ENCODE measurements around the gene NR2F6.
"Not testable (repeated sequence)": the region's sequence is repeated elsewhere in the genome, so short reads cannot be mapped to it uniquely, and the experiment has no call there.

The NR2F6 gene

DNA sequence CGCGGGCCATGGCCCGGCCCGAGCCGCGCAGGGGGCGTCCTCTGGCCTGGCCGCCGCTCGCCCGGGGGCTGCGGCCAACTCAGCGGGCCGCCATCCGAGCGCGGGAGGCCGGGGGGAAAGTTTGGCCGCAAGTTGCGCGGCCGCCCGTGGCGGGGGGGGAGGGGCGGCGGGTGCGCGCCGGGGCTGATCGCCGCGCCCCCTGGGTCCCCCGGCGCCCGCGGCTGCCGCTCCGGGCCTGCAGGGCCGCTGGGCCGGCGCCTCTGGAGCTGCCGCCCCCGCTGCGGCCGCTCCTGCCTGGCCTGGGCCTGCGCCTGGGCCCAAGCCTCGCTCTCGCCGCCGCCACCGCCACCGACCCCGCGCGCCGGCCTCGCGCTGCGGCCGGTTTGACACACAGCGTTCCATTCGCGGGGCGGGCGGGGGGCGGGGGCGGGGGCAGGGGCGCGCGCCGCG, at the start of gene NR2F6:
Gene NR2F6, minus strand, starts transcription at position 385 of the 450 bp plus-strand sequence. CDS start 699 bp downstream, outside the sequence.
- no peak for DNase-seq

GRCh38 chr19:17294051-17294891, 48.6 kb upstream of the NR2F6 start:
- no peak for DNase-seq

DNA sequence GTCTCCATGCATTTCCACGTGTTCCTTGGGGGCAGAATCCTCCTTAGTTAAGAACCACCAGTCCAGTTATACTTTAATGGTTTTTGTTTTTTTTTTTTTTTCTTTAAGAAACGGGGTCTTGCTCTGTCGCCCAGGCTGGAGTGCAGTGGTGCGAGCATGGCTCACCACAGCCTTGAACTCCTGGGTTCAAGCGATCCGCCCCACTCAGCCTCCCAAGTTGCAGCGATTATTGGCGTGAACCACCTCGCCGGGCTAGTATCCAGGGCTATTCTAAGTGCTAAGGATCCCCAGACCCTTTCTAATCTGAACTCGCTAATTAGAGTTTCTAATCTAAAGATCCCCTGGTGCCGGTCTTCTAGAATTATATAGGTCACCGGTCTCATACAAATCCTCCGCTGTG, 47.9 kb upstream of the NR2F6 start:
- no peak for DNase-seq

- peak; percentile 85 for DNase-seq
Measured at GRCh38 chr19:17292301-17293074, 46.8 kb upstream of the NR2F6 start.

- DNase-seq = peak; percentile 41
Measured at GRCh38 chr19:17289489-17289888, 43.8 kb upstream of the NR2F6 start.

GRCh38 chr19:17286752-17287151, 41.0 kb upstream of the NR2F6 start:
- no peak for DNase-seq

- no peak for DNase-seq
Measured at GRCh38 chr19:17286263-17286662, 40.5 kb upstream of the NR2F6 start.

DNA sequence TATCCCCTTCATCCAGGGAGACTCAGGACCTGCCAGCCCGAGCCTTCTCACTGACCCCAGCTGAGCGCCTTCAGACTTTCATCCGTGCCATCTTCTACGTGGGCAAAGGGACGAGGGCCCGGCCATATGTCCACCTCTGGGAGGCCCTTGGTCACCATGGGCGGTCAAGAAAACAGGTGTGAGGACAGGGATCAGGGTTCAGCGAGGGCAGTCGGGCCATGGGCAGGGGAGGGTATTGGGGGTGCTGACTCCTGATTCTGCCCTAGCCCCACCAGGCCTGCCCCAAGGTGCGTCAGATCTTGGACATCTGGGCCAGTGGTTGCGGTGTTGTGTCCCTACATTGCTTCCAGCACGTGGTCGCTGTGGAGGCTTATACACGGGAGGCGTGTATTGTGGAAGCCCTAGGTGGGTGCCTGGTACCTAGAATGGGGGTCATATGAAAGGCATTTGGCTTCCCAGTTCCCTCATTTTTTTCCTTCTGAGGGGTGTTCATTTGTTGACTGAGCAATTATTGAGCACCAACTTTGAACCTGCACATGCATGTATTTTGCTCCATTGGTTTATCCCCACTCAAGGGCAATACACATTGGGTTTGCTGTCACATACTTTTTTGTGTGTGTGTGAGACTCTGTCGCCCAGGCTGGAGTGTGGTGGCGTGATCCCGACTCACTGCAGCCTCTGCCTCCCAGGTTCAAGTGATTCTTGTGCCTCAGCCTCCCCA, 39.9 kb upstream of the NR2F6 start:
- DNase-seq = no peak

DNA sequence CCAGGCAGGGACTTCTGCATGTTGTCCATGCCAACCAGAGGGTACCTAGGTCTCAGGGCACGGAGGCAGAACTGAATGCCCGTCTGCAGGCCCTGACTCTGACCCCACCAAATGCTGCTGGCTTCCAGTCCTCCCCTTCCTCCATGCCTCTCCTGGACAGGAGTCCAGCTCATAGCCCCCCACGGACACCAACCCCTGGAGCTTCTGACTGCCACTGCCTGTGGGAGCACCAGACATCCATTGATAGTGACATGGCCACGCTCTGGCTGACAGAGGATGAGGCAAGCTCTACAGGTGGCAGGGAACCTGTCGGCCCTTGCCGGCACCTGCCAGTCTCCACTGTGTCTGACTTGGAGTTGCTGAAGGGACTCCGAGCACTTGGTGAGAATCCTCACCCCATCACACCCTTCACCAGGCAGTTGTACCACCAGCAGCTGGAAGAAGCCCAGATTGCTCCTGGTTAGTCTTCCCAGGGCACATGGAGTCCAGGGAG, 37.8 kb upstream of the NR2F6 start:
- no peak for DNase-seq

DNA sequence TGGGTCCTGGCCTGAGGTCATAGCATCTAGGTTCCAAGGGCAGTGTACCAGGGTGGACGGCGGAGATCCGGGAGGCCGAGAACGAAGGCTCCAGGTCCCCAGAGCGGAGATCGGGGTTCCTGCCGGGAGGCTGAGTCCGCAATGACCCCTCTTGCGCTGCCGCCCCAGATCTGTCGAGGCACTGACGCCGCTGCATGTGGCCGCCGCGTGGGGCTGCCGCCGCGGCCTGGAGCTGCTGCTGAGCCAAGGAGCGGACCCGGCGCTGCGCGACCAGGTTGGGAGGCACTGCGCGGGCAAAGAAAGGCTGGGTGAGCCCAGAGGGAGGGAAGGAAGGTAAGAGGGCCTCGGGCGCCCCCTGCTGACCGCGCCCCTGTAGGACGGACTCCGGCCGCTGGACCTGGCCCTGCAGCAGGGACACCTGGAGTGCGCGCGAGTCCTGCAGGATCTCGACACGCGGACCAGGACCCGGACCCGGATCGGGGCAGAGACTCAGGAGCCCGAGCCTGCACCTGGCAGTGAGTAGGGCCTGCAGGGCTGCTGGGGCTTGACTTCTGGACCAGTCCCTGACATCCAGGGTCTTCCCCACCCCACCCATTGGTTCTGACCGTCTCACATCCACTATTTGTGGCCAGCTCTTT, 36.9 kb upstream of the NR2F6 start:
- peak; percentile 74 for DNase-seq

DNA sequence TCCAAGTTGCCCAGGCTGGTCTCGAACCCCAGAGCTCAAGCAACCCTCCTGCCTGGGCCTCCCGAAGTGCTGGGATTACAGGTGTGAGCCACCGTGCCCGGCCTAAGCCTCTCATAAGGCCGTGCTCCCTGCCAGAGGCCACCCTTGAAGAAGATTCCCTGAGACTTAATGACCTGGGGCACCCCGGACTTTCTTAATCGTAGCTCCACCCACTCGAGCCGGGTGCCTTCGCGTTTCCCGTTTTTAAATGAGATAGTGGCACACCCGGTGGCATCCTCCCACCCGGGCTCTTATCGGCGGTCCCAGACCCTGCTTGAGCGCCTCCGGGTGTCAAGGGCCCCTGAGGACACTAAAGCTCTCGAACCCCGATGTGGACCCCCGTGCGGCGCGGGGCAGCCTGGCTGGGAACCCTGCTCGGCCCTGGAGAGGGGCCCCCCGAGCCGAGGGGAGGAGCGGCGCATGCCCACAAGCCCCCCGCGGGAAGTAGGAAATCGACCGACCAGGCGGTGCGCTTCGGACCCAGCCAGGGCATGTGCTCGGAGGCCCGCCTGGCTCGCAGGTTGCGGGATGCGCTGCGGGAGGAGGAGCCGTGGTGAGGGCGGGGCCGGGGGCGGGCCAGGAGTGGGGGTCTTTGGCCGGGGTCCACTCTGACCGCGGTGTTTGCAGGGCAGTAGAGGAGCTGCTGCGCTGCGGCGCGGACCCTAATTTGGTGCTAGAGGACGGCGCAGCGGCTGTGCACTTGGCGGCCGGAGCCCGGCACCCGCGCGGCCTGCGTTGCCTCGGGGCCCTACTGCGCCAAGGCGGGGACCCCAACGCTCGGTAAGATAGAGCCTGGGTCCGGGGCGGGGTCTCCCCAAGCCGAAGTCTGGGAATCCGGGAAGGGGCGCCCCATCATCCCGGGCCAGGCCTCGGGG, 35.9 kb upstream of the NR2F6 start, which contains the start of gene ANKLE1:
Gene ANKLE1, plus strand, starts transcription at position 511 of the 914 bp plus-strand sequence. Its CDS starts 20 bp downstream, at position 531.
- DNase-seq = no peak

DNA sequence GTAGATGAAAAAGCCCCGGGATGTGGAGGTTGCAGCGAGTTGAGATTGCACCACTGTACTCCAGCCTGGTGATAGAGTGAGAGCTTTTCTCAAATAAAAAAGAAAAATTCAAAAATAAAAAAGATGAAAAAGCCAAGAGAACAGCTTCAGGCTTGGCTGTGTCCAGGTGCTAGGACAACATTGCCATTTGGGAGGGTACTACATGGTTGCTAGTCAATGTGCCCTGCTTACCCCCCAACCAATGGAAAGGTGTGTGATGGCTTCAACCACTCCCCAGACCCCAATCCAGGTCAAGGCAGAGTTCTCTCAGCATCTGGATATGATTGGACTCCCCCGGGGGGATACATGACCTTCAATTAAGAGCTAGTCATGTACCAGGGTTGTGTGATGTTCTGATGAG, 33.7 kb upstream of the NR2F6 start:
- no peak for DNase-seq

DNA sequence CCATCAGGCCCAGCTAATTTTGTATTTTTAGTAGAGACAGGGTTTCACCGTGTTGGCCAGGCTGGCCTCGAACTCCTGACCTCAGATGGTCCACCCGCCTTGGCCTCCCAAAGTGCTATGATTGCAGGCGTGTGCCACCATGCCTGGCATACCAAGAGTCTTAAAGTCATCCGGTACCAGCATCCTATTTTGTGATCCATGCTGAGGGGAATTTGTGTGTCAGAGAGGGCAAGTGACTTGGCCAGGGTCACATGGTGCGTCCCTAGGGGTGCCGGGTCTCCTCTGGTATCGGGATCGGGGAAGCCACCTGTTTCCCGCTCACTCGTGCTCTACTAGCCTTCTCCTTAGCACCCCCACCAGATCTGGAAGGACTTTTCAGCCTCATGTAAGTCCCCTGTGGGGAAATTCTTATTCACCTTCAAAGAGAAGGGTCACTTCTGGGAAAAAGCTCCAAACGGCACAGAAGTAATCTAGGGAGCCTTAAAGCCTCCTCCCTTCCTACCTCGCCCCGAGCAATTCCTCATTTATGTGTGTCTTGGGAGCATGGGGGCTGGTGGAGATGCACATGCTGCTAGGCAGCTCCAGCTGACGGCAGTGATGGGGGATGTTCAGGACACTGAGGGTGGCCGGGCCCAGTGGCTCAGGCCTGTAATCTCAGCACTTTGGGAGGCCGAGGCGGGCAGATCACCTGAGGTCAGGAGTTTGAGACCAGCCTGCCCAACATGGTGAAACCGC, 29.9 kb upstream of the NR2F6 start:
- DNase-seq = no peak

- DNase-seq = not testable (repeated sequence)
Measured at GRCh38 chr19:17274892-17275291, 29.2 kb upstream of the NR2F6 start.

- DNase-seq = no peak
Measured at GRCh38 chr19:17268754-17269153, 23.0 kb upstream of the NR2F6 start.

DNA sequence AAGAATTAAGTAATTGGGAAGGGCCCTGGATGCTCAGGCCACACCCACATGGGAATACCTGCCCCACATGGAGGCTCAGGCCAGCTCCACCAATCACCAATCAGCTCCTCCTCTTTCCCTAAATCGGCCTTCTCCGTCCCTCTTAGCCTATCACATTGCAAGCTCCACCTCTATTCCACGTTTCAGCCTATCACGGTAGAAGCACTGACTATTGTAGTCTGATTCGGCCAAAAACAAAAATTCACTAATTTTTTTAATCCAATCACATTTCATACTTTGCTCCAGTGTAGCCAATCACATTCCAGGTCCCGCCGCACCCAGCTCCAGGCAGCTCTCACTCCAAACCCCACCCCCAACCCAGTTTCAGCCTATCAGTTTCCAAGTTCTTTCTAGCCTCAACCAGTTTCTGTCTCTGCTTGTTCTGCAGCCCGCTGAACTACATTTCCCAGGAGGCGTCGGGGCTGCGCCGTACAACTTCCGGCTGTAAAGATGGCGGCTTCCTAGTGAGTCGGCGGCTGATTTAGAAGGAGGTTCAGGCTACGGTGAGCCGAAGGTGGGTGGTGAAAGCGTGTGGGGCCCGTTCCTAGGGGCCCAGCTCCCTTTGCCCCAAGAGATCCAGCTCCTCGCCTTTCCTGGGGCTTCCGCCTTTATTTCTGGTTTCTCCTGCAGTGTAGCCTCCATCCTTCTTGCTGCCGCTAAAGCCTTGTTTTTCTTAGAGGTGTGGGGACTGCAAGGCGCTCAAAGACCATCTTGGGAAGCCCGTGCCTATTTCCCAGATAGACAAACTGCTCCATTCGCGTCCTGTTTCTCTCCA, 21.5 kb upstream of the NR2F6 start, which contains the start of gene BABAM1:
Gene BABAM1, plus strand, starts transcription at position 469 of the 814 bp plus-strand sequence. CDS start 1,364 bp downstream, outside the sequence.
- peak; percentile 99 for DNase-seq

DNA sequence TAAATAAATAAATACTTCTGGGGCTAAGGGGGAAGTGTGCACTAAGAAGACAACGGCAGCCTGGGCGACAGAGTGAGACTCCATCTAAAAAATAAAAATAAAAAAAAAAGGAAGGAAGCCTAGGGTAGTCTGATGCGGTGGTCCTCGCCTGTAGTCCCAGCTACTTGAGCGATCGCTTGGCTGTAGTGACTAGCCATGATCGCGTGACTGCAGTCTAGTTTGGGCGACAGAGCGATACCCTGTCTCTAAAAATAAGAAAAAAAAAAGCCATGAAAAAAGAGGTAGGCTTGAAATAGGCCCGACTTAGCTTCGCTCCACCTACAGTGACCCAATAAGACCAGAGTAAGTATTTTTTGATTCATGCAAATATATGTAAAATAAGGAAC, 20.9 kb upstream of the NR2F6 start:
- DNase-seq = no peak

DNA sequence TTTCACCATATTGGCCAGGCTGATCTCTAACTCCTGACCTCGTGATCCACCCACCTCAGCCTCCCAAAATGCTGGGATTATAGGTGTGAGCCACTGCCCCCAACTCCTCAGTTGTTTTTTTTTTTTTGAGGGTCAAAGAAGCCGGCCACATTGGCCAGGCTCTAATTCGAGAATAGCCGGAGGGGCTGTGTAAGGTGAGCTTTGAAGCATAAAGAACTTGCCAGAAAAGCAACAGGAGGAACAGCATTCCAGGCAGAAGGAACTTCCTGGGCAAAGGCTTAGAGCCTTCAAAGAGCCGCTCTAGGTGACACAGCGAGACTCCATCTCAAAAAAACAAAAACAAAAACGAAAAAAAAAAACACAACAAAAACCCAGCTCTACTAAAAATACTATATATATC, 20.3 kb upstream of the NR2F6 start:
- DNase-seq = no peak

DNA sequence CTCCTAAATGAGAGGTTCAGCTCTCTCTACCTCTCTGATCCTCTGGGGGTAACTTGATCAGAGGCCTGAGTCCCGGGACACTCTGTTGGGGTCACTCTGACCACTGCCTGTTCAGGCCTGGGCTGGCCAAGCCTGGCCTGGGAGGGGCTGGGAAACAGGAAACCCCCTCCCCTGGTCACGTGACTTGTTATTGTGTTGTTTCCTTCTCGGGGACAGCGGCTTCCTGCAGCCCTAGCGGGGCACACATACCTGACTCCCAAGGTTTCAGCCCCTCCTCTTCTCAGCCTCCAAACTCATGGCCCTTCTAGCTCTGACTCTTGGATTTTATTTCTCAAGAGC, 18.9 kb upstream of the NR2F6 start, which contains the start of gene USHBP1:
Gene USHBP1, minus strand, starts transcription at position 105 of the 339 bp plus-strand sequence. CDS start 446 bp downstream, outside the sequence.
- no peak for DNase-seq

Measured in HCEC 1CT (cell line).